ENCODE results near the gene GPR146. TPM values are rescaled to one million over a fixed set of nuclear protein-coding genes. Genes with fewer than 3 reads are reported as not detected.

The GPR146 gene
- total and polyA plus RNA-seq, 2 of the 13 experiments (the other 11 are each of a cell fraction or from before 2014, with no cell fraction given) = 2.0 to 15.9 TPM

- peak; percentile 75 for DNase-seq (ENCODE audit: low spot score)
- H3K9ac ChIP-seq (ENCODE audit: insufficient read depth, low read depth, low read length) = 0 out of 2 replicates have a peak overlapping the region, but pooled peaks have one; percentile 7
- H3K4me2 ChIP-seq (ENCODE audit: low read depth, low read length) = peak overlapping the region; percentile 53
- FAIRE-seq = peak; percentile 34
- H3K27ac ChIP-seq (ENCODE audit: extremely low read length, insufficient read depth, low read length) = peak overlapping the region; percentile 35
- no TSS peak for BruUV-seq (replicated peaks)
- CTCF ChIA-PET (ENCODE audit: low intra/inter-chr PET ratio, low total read pairs) = no interaction called here
- H3K36me3 ChIP-seq (replicated peaks in 1 of 2; ENCODE audit: control insufficient read depth in 1 of 2, insufficient read depth in 2 of 2, low read length in 2 of 2) = peaks cover 12 to 23% of the 10 kb centered on the region in 2 experiments; a peak in 4 of 5 replicates
- peak; percentile 70 for ATAC-seq
- no peaks in the 10 kb centered on the region for H4K20me1 ChIP-seq (ENCODE audit: insufficient read depth, low read length)
- H3K27me3 ChIP-seq (ENCODE audit: control insufficient read depth in 1 of 2, insufficient read depth in 2 of 2, low read length in 2 of 2) = no peaks in the 10 kb centered on the region
- 50% methylated on average over 20 of the region's 47 CpGs for WGBS (ENCODE audit: low lambda C conversion rate)
- in situ Hi-C loops (cut with HindIII; ENCODE audit: extremely low pct_ligation_motif_present, low pct_unique_long_range_greater_than_20kb) = no loop called here
- POLR2A ChIA-PET = interaction anchor here (0.7 to 5.1 kb wide), 11 partner anchors 10 to 128 kb away, joined by 3 to 59 read pairs (median 8); partner anchors contain the start of genes GPER1 and ZFAND2A
- H3K79me2 ChIP-seq (ENCODE audit: insufficient read depth, low read length) = peaks cover 30% of the 10 kb centered on the region
- H3K9me3 ChIP-seq (ENCODE audit: low read length) = no peaks in the 10 kb centered on the region
- intact Hi-C loops (cut with micrococcal nuclease; ENCODE audit: unreplicated experiment) = loop anchor here (2.0 kb wide), 1 partner anchor 75 kb away; no protein-coding TSS in a partner anchor
- peaks cover 38% of the 10 kb centered on the region for H3K4me1 ChIP-seq (ENCODE audit: insufficient read depth, low read length)
- H3K4me3 ChIP-seq (replicated peaks in 1 of 3; ENCODE audit: insufficient read depth in 1 of 3, low read depth in 2 of 3, low read length in 3 of 3) = no peak overlapping the region
- no peak overlapping the region for H2AFZ ChIP-seq (ENCODE audit: low read length)
- peak; percentile 54; the same call in 1 of the 2 replicates for TF ChIP-seq MXD1 (CRISPR knock-in tag; IDR thresholded peaks at IDR 0.05)
- TF ChIP-seq KLF16 (CRISPR knock-in tag; IDR thresholded peaks at IDR 0.05) = peak in 1 of 2 experiments; percentile 52; a peak in 1 of 4 replicates
- 0 out of 2 replicates have a peak, but pooled peaks have one; percentile 24 for TF ChIP-seq ZNF335 (CRISPR knock-in tag; IDR thresholded peaks at IDR 0.05)
- peak; percentile 73; the same call in 1 of the 2 replicates for TF ChIP-seq NFKB2 (CRISPR knock-in tag; IDR thresholded peaks at IDR 0.05; ENCODE audit: borderline replicate concordance)
- TF ChIP-seq ZNF616 (CRISPR knock-in tag; IDR thresholded peaks at IDR 0.05; ENCODE audit: low read depth) = no peak
- no peak for TF ChIP-seq NFE2 (CRISPR knock-in tag; IDR thresholded peaks at IDR 0.05)
- TF ChIP-seq HDAC1 (CRISPR knock-in tag; IDR thresholded peaks at IDR 0.05) = peak; percentile 47; the same call in 1 of the 2 replicates
- peak; percentile 83 for TF ChIP-seq KLF6 (CRISPR knock-in tag; IDR thresholded peaks at IDR 0.05)
- TF ChIP-seq HOXA5 (CRISPR knock-in tag; IDR thresholded peaks at IDR 0.05) = peak; percentile 63; the same call in 1 of the 2 replicates
- peak; percentile 61; the same call in 1 of the 2 replicates for TF ChIP-seq NCOR1 (IDR thresholded peaks at IDR 0.05; ENCODE audit: borderline replicate concordance, low read length)
- TF ChIP-seq HDAC2 (CRISPR knock-in tag; IDR thresholded peaks at IDR 0.05) = peak; percentile 65
- no peak for TF ChIP-seq ZSCAN20 (CRISPR knock-in tag; IDR thresholded peaks at IDR 0.05; ENCODE audit: borderline replicate concordance)
- TF ChIP-seq ZNF841 (CRISPR knock-in tag; IDR thresholded peaks at IDR 0.05; ENCODE audit: borderline replicate concordance) = no peak
- TF ChIP-seq ZNF180 (CRISPR knock-in tag; IDR thresholded peaks at IDR 0.05; ENCODE audit: borderline replicate concordance, low read depth) = no peak
- TF ChIP-seq ZNF124 (CRISPR knock-in tag; IDR thresholded peaks at IDR 0.05) = peak; percentile 27; the same call in 1 of the 2 replicates
- no peak for TF ChIP-seq NFIC (IDR thresholded peaks at IDR 0.05; ENCODE audit: low read length)
- 0 out of 2 replicates have a peak, but pooled peaks have one; percentile 28 for TF ChIP-seq ZNF564 (CRISPR knock-in tag; IDR thresholded peaks at IDR 0.05)
- TF ChIP-seq HOXA7 (CRISPR knock-in tag; IDR thresholded peaks at IDR 0.05) = no peak
- no peak for TF ChIP-seq CENPT (CRISPR knock-in tag; IDR thresholded peaks at IDR 0.05; ENCODE audit: low read depth)
- TF ChIP-seq ZSCAN29 (CRISPR knock-in tag; conservative IDR thresholded peaks at IDR 0.05) = 0 out of 2 replicates have a peak, but pooled peaks have one; percentile 58
- TF ChIP-seq ZXDC (CRISPR knock-in tag; IDR thresholded peaks at IDR 0.05) = 0 out of 2 replicates have a peak, but pooled peaks have one; percentile 61
- 0 out of 2 replicates have a peak, but pooled peaks have one; percentile 44 for TF ChIP-seq ZFP1 (CRISPR knock-in tag; IDR thresholded peaks at IDR 0.05)
Observed at GRCh38 chr7:1101563-1102431, 57.5 kb downstream of the GPR146 start.

Data from HepG2 (cell line).